WTC11 (cell line): ENCODE data around the gene LCN10. TPM values are rescaled to one million over a fixed set of nuclear protein-coding genes. Genes with fewer than 3 reads are reported as not detected.
A peak's percentile ranks its signal among the peaks of the same experiment; 100 is the strongest.

ENCODE experiments used
- ATAC-seq: fragments of 200-7000 bp; cut with Tn5 transposase; 2 replicates; pipeline ENCODE4 v1.10.0; 2021; ENCODE audit warnings: mild to moderate bottlenecking, moderate library complexity
- CTCF ChIA-PET: fragments of 300-600 bp; sonication (Branson Sonifier 250); formaldehyde crosslinking; loops from one replicate; lab custom pipeline; 2021; ENCODE audit warnings: antibody characterized with exemption; lab: Charles Lee
- POLR2A ChIA-PET: fragments of 350-600 bp; sonication (Branson Sonifier 250); formaldehyde crosslinking; loops from one replicate; lab custom pipeline; 2021; ENCODE audit warnings: antibody characterized with exemption; lab: Charles Lee
- DNase-seq: peaks from one replicate; pipeline ENCODE4 v3.0.0; 2021; ENCODE audit warnings: low spot score
- H3K27ac Mint-ChIP-seq: 2 replicates; pipeline ENCODE4 v1.8.0; 2021; ENCODE audit warnings: mixed read lengths
- H3K27me3 Mint-ChIP-seq: 2 replicates; pipeline ENCODE4 v1.8.0; 2021; ENCODE audit warnings: low read depth, mild to moderate bottlenecking, moderate library complexity, mixed read lengths
- H3K36me3 Mint-ChIP-seq: 2 replicates; pipeline ENCODE4 v1.8.0; 2021; ENCODE audit warnings: mixed read lengths
- H3K4me1 Mint-ChIP-seq: 2 replicates; pipeline ENCODE4 v1.8.0; 2022; ENCODE audit warnings: mixed read lengths
- H3K4me3 Mint-ChIP-seq: 2 replicates; pipeline ENCODE4 v1.8.0; 2021; ENCODE audit warnings: mild to moderate bottlenecking, moderate library complexity, mixed read lengths
- H3K9me3 Mint-ChIP-seq: 2 replicates; pipeline ENCODE4 v1.8.0; 2021; ENCODE audit warnings: mixed read lengths
- FOXK1 ChIP-seq: sonication (generic); formaldehyde crosslinking; IDR thresholded peaks from 2 replicates; pipeline ENCODE4 v1.8.0; 2022; ENCODE audit warnings: mild to moderate bottlenecking, moderate library complexity, missing genetic modification reagents
- GTF2I ChIP-seq: fragments of 250-450 bp; sonication (Bioruptor Pico); conservative IDR thresholded peaks from 2 replicates; pipeline ENCODE4 v1.4.0; 2021; ENCODE audit warnings: mild to moderate bottlenecking
- MYBL2 ChIP-seq: sonication (generic); formaldehyde crosslinking; IDR thresholded peaks from 2 replicates; pipeline ENCODE4 v1.8.1; 2023; ENCODE audit warnings: mild to moderate bottlenecking, moderate library complexity, missing genetic modification reagents
- NFATC4 ChIP-seq: fragments of 250-450 bp; sonication (Bioruptor Pico); IDR thresholded peaks from 2 replicates; pipeline ENCODE4 v1.9.0; 2021; ENCODE audit warnings: mild to moderate bottlenecking
- NFE2L1 ChIP-seq: sonication (generic); formaldehyde crosslinking; IDR thresholded peaks from 2 replicates; pipeline ENCODE4 v1.8.1; 2023; ENCODE audit warnings: missing genetic modification reagents
- NFYB ChIP-seq: sonication (generic); formaldehyde crosslinking; conservative IDR thresholded peaks from 2 replicates; pipeline ENCODE4 v1.8.0; 2022; ENCODE audit warnings: low read depth, missing genetic modification reagents
- SMAD4 ChIP-seq: sonication (generic); formaldehyde crosslinking; IDR thresholded peaks from 2 replicates; pipeline ENCODE4 v1.8.0; 2022; ENCODE audit warnings: mild to moderate bottlenecking, missing genetic modification reagents
- ZNF263 ChIP-seq: sonication (generic); formaldehyde crosslinking; IDR thresholded peaks from 2 replicates; pipeline ENCODE4 v1.8.1; 2022; ENCODE audit warnings: low read depth, mild to moderate bottlenecking, moderate library complexity, missing genetic modification reagents
- ZNF396 ChIP-seq: fragments of 250-450 bp; sonication (Bioruptor Pico); IDR thresholded peaks from 2 replicates; pipeline ENCODE4 v1.8.0; 2021; ENCODE audit warnings: mild to moderate bottlenecking, moderate library complexity, borderline replicate concordance
- ZNF423 ChIP-seq: fragments of 250-450 bp; sonication (Bioruptor Pico); IDR thresholded peaks from 2 replicates; pipeline ENCODE4 v2.1.2; 2022; ENCODE audit warnings: mild to moderate bottlenecking, moderate library complexity
- ZNF671 ChIP-seq: fragments of 250-450 bp; sonication (Bioruptor Pico); IDR thresholded peaks from 2 replicates; pipeline ENCODE4 v1.8.0; 2021; ENCODE audit warnings: mild to moderate bottlenecking
- total RNA-seq: library from RNA; stranded (reverse); gene quantifications from 3 replicates; pipeline ENCODE4 v1.2.3, GENCODE V29; 2021
- TF ChIP-seq, protein P1 (sequence below): sonication (generic); formaldehyde crosslinking; IDR thresholded peaks from 2 replicates; pipeline ENCODE4 v1.8.1; 2023; ENCODE audit warnings: mild to moderate bottlenecking, missing genetic modification reagents, moderate library complexity
- TF ChIP-seq, protein P2 (sequence below): sonication (generic); formaldehyde crosslinking; IDR thresholded peaks from 2 replicates; pipeline ENCODE4 v1.8.0; 2022; ENCODE audit warnings: mild to moderate bottlenecking, missing genetic modification reagents
- TF ChIP-seq, protein P3 (sequence below): sonication (generic); formaldehyde crosslinking; IDR thresholded peaks from 2 replicates; pipeline ENCODE4 v1.8.0; 2022; ENCODE audit warnings: mild to moderate bottlenecking, missing genetic modification reagents
- TF ChIP-seq, protein P4 (sequence below): fragments of 250-450 bp; sonication (Bioruptor Pico); IDR thresholded peaks from 2 replicates; pipeline ENCODE4 v1.8.0; 2021; ENCODE audit warnings: mild to moderate bottlenecking
- TF ChIP-seq, protein P5 (sequence below): sonication (generic); formaldehyde crosslinking; IDR thresholded peaks from 2 replicates; pipeline ENCODE4 v1.8.1; 2023; ENCODE audit warnings: mild to moderate bottlenecking, missing genetic modification reagents
- TF ChIP-seq, protein P6 (sequence below): sonication (generic); formaldehyde crosslinking; conservative IDR thresholded peaks from 2 replicates; pipeline ENCODE4 v1.8.1; 2022; ENCODE audit warnings: mild to moderate bottlenecking, missing genetic modification reagents
- TF ChIP-seq, protein P7 (sequence below): fragments of 200-600 bp; IDR thresholded peaks from 2 replicates; pipeline ENCODE4 v1.8.0; 2022; ENCODE audit warnings: antibody characterized with exemption
- TF ChIP-seq, protein P8 (sequence below): fragments of 250-450 bp; sonication (Bioruptor Pico); IDR thresholded peaks from 2 replicates; pipeline ENCODE4 v1.9.0; 2021; ENCODE audit warnings: mild to moderate bottlenecking, borderline replicate concordance

LCN10 gene
- total RNA-seq, 1 experiment from 2014 or later = 2.4 TPM

DNA sequence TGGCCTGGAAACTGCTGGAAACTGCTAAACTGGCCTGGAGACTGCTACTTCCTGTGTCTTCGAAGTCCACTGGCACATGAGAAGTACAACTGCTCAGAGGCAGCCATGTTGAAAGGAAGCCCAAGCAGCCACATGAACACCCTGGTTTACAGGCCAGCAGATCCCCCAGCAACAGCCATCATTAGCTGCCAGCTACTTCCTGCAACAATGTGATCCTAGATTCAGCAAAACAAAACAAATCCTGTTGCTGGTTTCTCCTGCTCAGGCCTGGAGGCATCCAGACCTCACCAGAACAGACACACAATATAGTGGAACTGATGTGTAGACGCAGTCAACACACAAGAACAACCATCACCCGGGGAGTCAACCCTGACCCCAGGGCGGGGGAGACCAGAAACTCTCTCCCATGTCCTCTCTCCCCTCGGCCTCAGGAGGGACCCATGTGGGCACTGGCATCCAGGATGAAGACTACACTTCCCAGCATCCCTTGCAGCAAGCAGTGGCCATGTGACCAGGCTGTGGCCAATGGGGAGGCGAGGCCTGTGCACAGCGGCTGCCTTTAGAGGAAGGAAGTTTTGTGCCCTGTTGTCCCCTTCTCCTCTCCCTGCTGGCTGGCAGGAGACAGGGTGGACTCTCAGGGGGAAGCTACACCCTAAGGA, 30.8 kb upstream of the LCN10 start:
- H3K9me3 Mint-ChIP-seq = peaks cover 21% of the 10 kb centered on the region
- POLR2A ChIA-PET = no interaction called here
- ATAC-seq = peak; percentile 95
- peaks cover 20% of the 10 kb centered on the region for H3K27me3 Mint-ChIP-seq
- no peak overlapping the region for H3K27ac Mint-ChIP-seq
- H3K36me3 Mint-ChIP-seq = peaks cover 11% of the 10 kb centered on the region
- H3K4me1 Mint-ChIP-seq = peaks cover 5% of the 10 kb centered on the region; the same call in 1 of the 2 replicates
- TF ChIP-seq, protein P1, sequence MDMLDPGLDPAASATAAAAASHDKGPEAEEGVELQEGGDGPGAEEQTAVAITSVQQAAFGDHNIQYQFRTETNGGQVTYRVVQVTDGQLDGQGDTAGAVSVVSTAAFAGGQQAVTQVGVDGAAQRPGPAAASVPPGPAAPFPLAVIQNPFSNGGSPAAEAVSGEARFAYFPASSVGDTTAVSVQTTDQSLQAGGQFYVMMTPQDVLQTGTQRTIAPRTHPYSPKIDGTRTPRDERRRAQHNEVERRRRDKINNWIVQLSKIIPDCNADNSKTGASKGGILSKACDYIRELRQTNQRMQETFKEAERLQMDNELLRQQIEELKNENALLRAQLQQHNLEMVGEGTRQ = peak; percentile 98
- TF ChIP-seq, protein P2, sequence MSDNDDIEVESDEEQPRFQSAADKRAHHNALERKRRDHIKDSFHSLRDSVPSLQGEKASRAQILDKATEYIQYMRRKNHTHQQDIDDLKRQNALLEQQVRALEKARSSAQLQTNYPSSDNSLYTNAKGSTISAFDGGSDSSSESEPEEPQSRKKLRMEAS (CRISPR knock-in tag) = no peak
- TF ChIP-seq NFYB (CRISPR knock-in tag) = peak; percentile 92
- TF ChIP-seq, protein P3, sequence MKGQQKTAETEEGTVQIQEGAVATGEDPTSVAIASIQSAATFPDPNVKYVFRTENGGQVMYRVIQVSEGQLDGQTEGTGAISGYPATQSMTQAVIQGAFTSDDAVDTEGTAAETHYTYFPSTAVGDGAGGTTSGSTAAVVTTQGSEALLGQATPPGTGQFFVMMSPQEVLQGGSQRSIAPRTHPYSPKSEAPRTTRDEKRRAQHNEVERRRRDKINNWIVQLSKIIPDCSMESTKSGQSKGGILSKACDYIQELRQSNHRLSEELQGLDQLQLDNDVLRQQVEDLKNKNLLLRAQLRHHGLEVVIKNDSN (CRISPR knock-in tag) = peak; percentile 98
- CTCF ChIA-PET = no interaction called here
- peak; percentile 63 for DNase-seq
- H3K4me3 Mint-ChIP-seq = no peak overlapping the region

DNA sequence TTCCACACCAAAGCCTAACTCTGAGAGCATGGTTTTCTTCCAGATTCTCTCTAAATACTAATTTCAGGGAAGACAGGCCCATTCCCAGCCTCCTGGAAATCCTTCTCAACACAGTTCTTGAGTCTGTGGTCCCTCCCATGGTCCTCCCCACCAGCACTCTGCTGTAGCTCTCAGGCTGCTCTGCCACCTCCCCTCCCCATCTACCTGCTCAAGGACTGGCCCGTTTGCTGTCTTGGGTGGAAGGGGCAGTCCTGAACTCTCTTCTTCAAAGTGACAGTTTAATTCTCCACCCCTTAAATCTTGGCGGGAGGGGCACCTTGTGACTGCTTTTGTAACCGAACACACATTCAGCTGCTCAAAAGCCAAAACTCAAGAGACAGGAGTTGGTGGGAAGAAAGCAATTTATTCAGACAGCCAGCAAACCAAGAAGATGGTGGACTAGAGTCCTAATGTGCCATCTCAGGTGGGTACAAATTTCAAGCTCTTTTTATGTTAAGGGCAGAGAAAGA, 29.2 kb upstream of the LCN10 start:
- Mint-ChIP-seq H3K27ac (no peak overlapping the region), H3K36me3 (peaks cover 11% of the 10 kb centered on the region), H3K27me3 (peaks cover 15% of the 10 kb centered on the region), H3K4me3 (no peak overlapping the region), H3K9me3 (peaks cover 14% of the 10 kb centered on the region), H3K4me1 (peaks cover 5% of the 10 kb centered on the region; the same call in 1 of the 2 replicates)
- CTCF ChIA-PET = interaction anchor here (1.3 kb wide), 1 partner anchor 14 kb away, joined by 5 read pairs; the partner anchor contains the start of gene LCN8
- DNase-seq (no peak), ATAC-seq (no peak)
- TF ChIP-seq NFATC4 (CRISPR knock-in tag) (no peak), ZNF396 (CRISPR knock-in tag) (no peak), GTF2I (CRISPR knock-in tag) (no peak), FOXK1 (CRISPR knock-in tag) (no peak), ZNF423 (no peak), SMAD4 (no peak), MYBL2 (no peak), ZNF671 (CRISPR knock-in tag) (no peak), NFE2L1 (CRISPR knock-in tag) (no peak)
- TF ChIP-seq, protein P4, sequence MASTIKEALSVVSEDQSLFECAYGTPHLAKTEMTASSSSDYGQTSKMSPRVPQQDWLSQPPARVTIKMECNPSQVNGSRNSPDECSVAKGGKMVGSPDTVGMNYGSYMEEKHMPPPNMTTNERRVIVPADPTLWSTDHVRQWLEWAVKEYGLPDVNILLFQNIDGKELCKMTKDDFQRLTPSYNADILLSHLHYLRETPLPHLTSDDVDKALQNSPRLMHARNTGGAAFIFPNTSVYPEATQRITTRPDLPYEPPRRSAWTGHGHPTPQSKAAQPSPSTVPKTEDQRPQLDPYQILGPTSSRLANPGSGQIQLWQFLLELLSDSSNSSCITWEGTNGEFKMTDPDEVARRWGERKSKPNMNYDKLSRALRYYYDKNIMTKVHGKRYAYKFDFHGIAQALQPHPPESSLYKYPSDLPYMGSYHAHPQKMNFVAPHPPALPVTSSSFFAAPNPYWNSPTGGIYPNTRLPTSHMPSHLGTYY (CRISPR knock-in tag) = no peak
- TF ChIP-seq, protein P5, sequence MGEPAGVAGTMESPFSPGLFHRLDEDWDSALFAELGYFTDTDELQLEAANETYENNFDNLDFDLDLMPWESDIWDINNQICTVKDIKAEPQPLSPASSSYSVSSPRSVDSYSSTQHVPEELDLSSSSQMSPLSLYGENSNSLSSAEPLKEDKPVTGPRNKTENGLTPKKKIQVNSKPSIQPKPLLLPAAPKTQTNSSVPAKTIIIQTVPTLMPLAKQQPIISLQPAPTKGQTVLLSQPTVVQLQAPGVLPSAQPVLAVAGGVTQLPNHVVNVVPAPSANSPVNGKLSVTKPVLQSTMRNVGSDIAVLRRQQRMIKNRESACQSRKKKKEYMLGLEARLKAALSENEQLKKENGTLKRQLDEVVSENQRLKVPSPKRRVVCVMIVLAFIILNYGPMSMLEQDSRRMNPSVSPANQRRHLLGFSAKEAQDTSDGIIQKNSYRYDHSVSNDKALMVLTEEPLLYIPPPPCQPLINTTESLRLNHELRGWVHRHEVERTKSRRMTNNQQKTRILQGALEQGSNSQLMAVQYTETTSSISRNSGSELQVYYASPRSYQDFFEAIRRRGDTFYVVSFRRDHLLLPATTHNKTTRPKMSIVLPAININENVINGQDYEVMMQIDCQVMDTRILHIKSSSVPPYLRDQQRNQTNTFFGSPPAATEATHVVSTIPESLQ (CRISPR knock-in tag) = no peak
- TF ChIP-seq, protein P6, sequence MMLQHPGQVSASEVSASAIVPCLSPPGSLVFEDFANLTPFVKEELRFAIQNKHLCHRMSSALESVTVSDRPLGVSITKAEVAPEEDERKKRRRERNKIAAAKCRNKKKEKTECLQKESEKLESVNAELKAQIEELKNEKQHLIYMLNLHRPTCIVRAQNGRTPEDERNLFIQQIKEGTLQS (CRISPR knock-in tag) = no peak
- POLR2A ChIA-PET = no interaction called here

DNA sequence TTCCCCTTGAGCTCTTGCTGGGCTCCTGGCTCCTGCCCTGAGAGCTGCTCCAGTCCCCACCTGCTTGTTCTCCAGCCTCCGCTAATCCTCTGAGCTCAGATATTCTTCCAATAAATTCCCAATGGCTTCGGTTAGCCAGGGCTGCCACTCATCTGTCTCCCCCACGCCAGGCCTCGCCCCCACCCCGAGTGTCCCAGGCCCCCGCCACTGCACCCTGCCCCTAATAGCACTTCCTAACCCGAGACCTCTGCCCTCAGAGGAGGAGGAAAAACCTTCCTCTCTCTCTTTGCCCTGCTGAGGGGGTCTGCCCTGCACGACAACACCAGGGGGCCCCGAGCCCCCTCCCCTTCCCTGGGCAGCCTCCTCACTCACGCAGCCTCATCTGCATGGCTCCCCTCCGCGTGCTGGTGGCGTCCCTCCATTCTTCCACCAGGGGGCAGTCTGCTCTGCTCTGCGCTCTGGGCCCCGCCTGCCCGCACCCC, 27.0 kb upstream of the LCN10 start:
- peaks cover 11% of the 10 kb centered on the region for H3K36me3 Mint-ChIP-seq
- H3K4me1 Mint-ChIP-seq = peaks cover 5% of the 10 kb centered on the region; the same call in 1 of the 2 replicates
- ATAC-seq = peak; percentile 78
- POLR2A ChIA-PET = no interaction called here
- CTCF ChIA-PET = interaction anchor here (0.6 to 3.0 kb wide), 18 partner anchors 9 to 467 kb away, joined by 3 to 22 read pairs (median 4); partner anchors contain the start of genes LCN8 and TMEM141
- DNase-seq = peak; percentile 82
- H3K27me3 Mint-ChIP-seq = peaks cover 14% of the 10 kb centered on the region
- peak overlapping the region; percentile 47 for H3K4me3 Mint-ChIP-seq
- peaks cover 19% of the 10 kb centered on the region for H3K9me3 Mint-ChIP-seq
- H3K27ac Mint-ChIP-seq = no peak overlapping the region
- TF ChIP-seq NFYB (CRISPR knock-in tag) = no peak
- TF ChIP-seq, protein P7, sequence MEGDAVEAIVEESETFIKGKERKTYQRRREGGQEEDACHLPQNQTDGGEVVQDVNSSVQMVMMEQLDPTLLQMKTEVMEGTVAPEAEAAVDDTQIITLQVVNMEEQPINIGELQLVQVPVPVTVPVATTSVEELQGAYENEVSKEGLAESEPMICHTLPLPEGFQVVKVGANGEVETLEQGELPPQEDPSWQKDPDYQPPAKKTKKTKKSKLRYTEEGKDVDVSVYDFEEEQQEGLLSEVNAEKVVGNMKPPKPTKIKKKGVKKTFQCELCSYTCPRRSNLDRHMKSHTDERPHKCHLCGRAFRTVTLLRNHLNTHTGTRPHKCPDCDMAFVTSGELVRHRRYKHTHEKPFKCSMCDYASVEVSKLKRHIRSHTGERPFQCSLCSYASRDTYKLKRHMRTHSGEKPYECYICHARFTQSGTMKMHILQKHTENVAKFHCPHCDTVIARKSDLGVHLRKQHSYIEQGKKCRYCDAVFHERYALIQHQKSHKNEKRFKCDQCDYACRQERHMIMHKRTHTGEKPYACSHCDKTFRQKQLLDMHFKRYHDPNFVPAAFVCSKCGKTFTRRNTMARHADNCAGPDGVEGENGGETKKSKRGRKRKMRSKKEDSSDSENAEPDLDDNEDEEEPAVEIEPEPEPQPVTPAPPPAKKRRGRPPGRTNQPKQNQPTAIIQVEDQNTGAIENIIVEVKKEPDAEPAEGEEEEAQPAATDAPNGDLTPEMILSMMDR = peak; percentile 51
- TF ChIP-seq, protein P8, sequence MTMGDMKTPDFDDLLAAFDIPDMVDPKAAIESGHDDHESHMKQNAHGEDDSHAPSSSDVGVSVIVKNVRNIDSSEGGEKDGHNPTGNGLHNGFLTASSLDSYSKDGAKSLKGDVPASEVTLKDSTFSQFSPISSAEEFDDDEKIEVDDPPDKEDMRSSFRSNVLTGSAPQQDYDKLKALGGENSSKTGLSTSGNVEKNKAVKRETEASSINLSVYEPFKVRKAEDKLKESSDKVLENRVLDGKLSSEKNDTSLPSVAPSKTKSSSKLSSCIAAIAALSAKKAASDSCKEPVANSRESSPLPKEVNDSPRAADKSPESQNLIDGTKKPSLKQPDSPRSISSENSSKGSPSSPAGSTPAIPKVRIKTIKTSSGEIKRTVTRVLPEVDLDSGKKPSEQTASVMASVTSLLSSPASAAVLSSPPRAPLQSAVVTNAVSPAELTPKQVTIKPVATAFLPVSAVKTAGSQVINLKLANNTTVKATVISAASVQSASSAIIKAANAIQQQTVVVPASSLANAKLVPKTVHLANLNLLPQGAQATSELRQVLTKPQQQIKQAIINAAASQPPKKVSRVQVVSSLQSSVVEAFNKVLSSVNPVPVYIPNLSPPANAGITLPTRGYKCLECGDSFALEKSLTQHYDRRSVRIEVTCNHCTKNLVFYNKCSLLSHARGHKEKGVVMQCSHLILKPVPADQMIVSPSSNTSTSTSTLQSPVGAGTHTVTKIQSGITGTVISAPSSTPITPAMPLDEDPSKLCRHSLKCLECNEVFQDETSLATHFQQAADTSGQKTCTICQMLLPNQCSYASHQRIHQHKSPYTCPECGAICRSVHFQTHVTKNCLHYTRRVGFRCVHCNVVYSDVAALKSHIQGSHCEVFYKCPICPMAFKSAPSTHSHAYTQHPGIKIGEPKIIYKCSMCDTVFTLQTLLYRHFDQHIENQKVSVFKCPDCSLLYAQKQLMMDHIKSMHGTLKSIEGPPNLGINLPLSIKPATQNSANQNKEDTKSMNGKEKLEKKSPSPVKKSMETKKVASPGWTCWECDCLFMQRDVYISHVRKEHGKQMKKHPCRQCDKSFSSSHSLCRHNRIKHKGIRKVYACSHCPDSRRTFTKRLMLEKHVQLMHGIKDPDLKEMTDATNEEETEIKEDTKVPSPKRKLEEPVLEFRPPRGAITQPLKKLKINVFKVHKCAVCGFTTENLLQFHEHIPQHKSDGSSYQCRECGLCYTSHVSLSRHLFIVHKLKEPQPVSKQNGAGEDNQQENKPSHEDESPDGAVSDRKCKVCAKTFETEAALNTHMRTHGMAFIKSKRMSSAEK (CRISPR knock-in tag) = no peak
- TF ChIP-seq, protein P6 (CRISPR knock-in tag) = no peak
- TF ChIP-seq ZNF263 (CRISPR knock-in tag) = no peak
